ENCODE results near the gene NOX5. TPM values are rescaled to one million over a fixed set of nuclear protein-coding genes. Genes with fewer than 3 reads are reported as not detected.
"Not testable (repeated sequence)": the region's sequence is repeated elsewhere in the genome, so short reads cannot be mapped to it uniquely, and the experiment has no call there.

NOX5 gene
- total and polyA plus RNA-seq, 2 donors (not counting 1 experiment from before 2014, with no cell fraction given): 0.25 to 0.33 TPM

DNA sequence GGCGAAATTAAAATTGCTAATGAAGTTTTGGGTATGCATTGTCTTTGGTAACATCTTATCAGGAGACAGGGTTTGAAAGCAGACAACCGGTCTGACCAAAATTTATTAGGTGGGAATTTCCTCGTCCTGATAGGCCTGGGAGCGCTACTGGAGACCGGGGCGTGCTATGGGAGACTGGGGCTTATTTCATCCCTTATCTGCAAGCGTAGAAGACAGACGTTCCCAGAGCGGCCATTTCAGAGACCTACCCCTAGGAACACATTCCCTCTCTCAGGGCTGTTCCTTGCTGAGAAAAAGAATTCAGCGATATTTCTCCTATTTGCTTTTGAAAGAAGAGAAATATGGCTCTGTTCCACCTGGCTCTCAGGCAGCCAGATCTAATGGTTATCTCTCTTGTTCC lies 37.1 kb upstream of the NOX5 start:
- H4K20me1 ChIP-seq (ENCODE audit: control insufficient read depth, extremely low read depth, insufficient read depth, low read length); H3K4me1 ChIP-seq (ENCODE audit: control insufficient read depth, extremely low read depth, insufficient read depth, low read length); H3K4me3 ChIP-seq (replicated peaks in 1 of 4; ENCODE audit: control extremely low read depth in 1 of 4, insufficient read depth in 1 of 4, low read depth in 3 of 4, low read length in 4 of 4); H2AFZ ChIP-seq (ENCODE audit: low read length); H3K79me2 ChIP-seq (ENCODE audit: control insufficient read depth, insufficient read depth, low read length); H3K9me3 ChIP-seq (ENCODE audit: control insufficient read depth, insufficient read depth, low read depth, low read length); H3K36me3 ChIP-seq (ENCODE audit: control insufficient read depth, insufficient read depth, low read length); H3K9ac ChIP-seq (ENCODE audit: insufficient read depth, low read length); H3K27me3 ChIP-seq (ENCODE audit: control insufficient read depth, insufficient read depth, low read length); H3K27ac ChIP-seq (ENCODE audit: insufficient read depth, low read length); DNase-seq (ENCODE audit: low read depth in 2 of 2); H3K4me2 ChIP-seq (ENCODE audit: extremely low read depth, insufficient read depth, low read length): not testable (repeated sequence)

DNA sequence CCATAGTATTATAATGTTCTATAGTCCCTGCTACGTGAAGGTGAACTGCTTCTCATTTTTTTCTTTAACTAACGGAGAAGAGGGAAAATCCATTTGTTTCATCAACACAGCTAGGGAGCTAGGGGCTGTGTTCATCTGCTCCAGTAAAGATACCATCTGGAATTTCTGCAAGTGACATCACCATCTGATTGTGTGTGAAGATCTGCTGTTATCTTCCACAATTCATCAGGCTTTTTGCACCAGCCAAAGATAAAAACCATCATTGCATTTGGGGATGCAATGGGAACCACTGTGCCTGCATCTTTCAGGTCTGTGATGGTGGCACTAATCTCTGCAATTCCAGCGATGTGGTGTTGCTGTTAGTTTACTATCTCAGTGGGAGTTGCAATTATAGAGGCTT lies 35.5 kb upstream of the NOX5 start:
- H3K9me3 ChIP-seq (ENCODE audit: control insufficient read depth, insufficient read depth, low read depth, low read length): no peaks in the 10 kb centered on the region
- no peak overlapping the region for H3K4me3 ChIP-seq (replicated peaks in 1 of 4; ENCODE audit: control extremely low read depth in 1 of 4, insufficient read depth in 1 of 4, low read depth in 3 of 4, low read length in 4 of 4)
- no peaks in the 10 kb centered on the region for H3K27me3 ChIP-seq (ENCODE audit: control insufficient read depth, insufficient read depth, low read length)
- no peaks in the 10 kb centered on the region for H3K4me1 ChIP-seq (ENCODE audit: control insufficient read depth, extremely low read depth, insufficient read depth, low read length)
- H3K36me3 ChIP-seq (ENCODE audit: control insufficient read depth, insufficient read depth, low read length): no peaks in the 10 kb centered on the region
- H3K4me2 ChIP-seq (ENCODE audit: extremely low read depth, insufficient read depth, low read length): no peak overlapping the region
- no peaks in the 10 kb centered on the region for H3K79me2 ChIP-seq (ENCODE audit: control insufficient read depth, insufficient read depth, low read length)
- TF ChIP-seq EZH2 (IDR thresholded peaks at IDR 0.05; ENCODE audit: low read length, missing control alignments): no peak
- TF ChIP-seq, protein P1, sequence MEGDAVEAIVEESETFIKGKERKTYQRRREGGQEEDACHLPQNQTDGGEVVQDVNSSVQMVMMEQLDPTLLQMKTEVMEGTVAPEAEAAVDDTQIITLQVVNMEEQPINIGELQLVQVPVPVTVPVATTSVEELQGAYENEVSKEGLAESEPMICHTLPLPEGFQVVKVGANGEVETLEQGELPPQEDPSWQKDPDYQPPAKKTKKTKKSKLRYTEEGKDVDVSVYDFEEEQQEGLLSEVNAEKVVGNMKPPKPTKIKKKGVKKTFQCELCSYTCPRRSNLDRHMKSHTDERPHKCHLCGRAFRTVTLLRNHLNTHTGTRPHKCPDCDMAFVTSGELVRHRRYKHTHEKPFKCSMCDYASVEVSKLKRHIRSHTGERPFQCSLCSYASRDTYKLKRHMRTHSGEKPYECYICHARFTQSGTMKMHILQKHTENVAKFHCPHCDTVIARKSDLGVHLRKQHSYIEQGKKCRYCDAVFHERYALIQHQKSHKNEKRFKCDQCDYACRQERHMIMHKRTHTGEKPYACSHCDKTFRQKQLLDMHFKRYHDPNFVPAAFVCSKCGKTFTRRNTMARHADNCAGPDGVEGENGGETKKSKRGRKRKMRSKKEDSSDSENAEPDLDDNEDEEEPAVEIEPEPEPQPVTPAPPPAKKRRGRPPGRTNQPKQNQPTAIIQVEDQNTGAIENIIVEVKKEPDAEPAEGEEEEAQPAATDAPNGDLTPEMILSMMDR (conservative IDR thresholded peaks at IDR 0.05 in 1 of 2, IDR thresholded peaks at IDR 0.05 in 1 of 2; ENCODE audit: low read depth in 1 of 2, low read length in 2 of 2): no peak
- no peak overlapping the region for H3K27ac ChIP-seq (ENCODE audit: insufficient read depth, low read length)
- no peaks in the 10 kb centered on the region for H4K20me1 ChIP-seq (ENCODE audit: control insufficient read depth, extremely low read depth, insufficient read depth, low read length)
- no peak overlapping the region for H2AFZ ChIP-seq (ENCODE audit: low read length)
- no peak for DNase-seq (ENCODE audit: low read depth in 2 of 2)
- no peak overlapping the region for H3K9ac ChIP-seq (ENCODE audit: insufficient read depth, low read length)

DNA sequence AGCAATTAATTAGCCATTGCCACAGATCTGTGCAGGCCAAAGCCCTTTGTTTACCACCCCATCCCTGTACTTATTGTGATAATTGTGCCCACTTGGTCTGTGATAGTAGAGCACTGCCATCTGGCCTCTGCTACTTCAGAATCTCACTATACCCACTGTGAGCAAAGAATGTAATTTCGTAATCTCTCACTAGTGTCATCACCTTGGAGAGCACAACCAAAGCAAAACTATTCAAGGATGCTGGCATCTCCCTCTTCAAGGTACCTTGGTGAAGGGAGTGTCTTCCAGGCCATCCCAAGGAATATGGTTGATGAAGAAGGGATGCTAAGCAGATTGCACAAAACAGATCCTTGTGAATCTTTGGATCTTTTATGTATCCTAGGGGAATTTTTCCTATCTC lies 34.7 kb upstream of the NOX5 start:
- H3K4me2 ChIP-seq (ENCODE audit: extremely low read depth, insufficient read depth, low read length): no peak overlapping the region
- no peak overlapping the region for H2AFZ ChIP-seq (ENCODE audit: low read length)
- H3K4me1 ChIP-seq (ENCODE audit: control insufficient read depth, extremely low read depth, insufficient read depth, low read length): no peaks in the 10 kb centered on the region
- no peaks in the 10 kb centered on the region for H3K9me3 ChIP-seq (ENCODE audit: control insufficient read depth, insufficient read depth, low read depth, low read length)
- no peaks in the 10 kb centered on the region for H3K36me3 ChIP-seq (ENCODE audit: control insufficient read depth, insufficient read depth, low read length)
- TF ChIP-seq, protein P1 (conservative IDR thresholded peaks at IDR 0.05 in 1 of 2, IDR thresholded peaks at IDR 0.05 in 1 of 2; ENCODE audit: low read depth in 1 of 2, low read length in 2 of 2): no peak
- TF ChIP-seq EZH2 (IDR thresholded peaks at IDR 0.05; ENCODE audit: low read length, missing control alignments): no peak
- H3K79me2 ChIP-seq (ENCODE audit: control insufficient read depth, insufficient read depth, low read length): no peaks in the 10 kb centered on the region
- no peak overlapping the region for H3K27ac ChIP-seq (ENCODE audit: insufficient read depth, low read length)
- no peak for DNase-seq (ENCODE audit: low read depth in 2 of 2)
- no peak overlapping the region for H3K4me3 ChIP-seq (replicated peaks in 1 of 4; ENCODE audit: control extremely low read depth in 1 of 4, insufficient read depth in 1 of 4, low read depth in 3 of 4, low read length in 4 of 4)
- no peaks in the 10 kb centered on the region for H4K20me1 ChIP-seq (ENCODE audit: control insufficient read depth, extremely low read depth, insufficient read depth, low read length)
- H3K27me3 ChIP-seq (ENCODE audit: control insufficient read depth, insufficient read depth, low read length): no peaks in the 10 kb centered on the region
- no peak overlapping the region for H3K9ac ChIP-seq (ENCODE audit: insufficient read depth, low read length)
